ENCODE measurements around the gene CNOT9.

CNOT9 gene

DNA sequence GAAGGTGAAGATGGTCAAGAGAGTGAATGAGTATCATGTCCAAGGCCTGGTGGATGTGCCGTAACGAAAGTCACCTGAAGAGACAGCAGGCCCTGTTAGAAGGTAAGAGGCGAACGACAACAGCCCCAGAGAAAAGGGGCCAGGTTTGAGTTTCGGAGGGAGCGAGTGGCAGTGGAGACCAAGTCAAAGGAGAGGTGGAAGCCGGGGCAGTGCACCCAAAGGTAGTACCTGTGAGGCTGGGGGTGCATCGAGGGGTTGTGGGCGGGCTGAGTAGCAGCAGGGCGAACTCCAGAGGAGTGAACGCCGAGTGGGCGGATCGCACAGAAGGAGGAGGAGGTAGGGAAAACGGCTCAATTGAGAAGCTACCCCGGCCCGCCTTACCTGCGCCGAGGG lies 846 bp upstream of the CNOT9 start:
- peak overlapping the region; percentile 37 for H3K27ac ChIP-seq (ENCODE audit: low read length, poor library complexity, severe bottlenecking)
- peak overlapping the region; percentile 78 for H3K4me2 ChIP-seq (ENCODE audit: low read length, poor library complexity, severe bottlenecking)
- peak overlapping the region; percentile 61 to 76 for H3K18ac ChIP-seq (ENCODE audit: low read depth in 1 of 2, low read length in 2 of 2)
- peaks cover 16% of the 10 kb centered on the region for H3K79me1 ChIP-seq (replicated peaks; ENCODE audit: low read length, poor library complexity, severe bottlenecking)
- no peak overlapping the region for H2BK120ac ChIP-seq (ENCODE audit: low read depth, low read length)
- DNase-seq, result no peak
- no peaks in the 10 kb centered on the region for H3K9me3 ChIP-seq (ENCODE audit: control insufficient read depth, low read length)
- H3K9ac ChIP-seq (ENCODE audit: low read length), result peak overlapping the region; percentile 100
- H3K4me1 ChIP-seq (ENCODE audit: control insufficient read depth, insufficient read depth, low read depth, low read length), result peaks cover 1% of the 10 kb centered on the region
- peak overlapping the region in 1 of 2 experiments; percentile 87 for H3K4ac ChIP-seq (ENCODE audit: low read depth in 1 of 2, low read length in 2 of 2)
- no peak overlapping the region for H4K91ac ChIP-seq (ENCODE audit: low read length)
- H3K27me3 ChIP-seq (ENCODE audit: control insufficient read depth in 1 of 2, insufficient read depth in 1 of 2, low read length in 2 of 2), result no peaks in the 10 kb centered on the region
- H2AFZ ChIP-seq (ENCODE audit: low read depth, low read length), result peak overlapping the region; percentile 85
- H2BK5ac ChIP-seq (ENCODE audit: low read depth, low read length, poor library complexity, severe bottlenecking), result no peak overlapping the region
- H3K36me3 ChIP-seq (ENCODE audit: control insufficient read depth in 1 of 2, insufficient read depth in 2 of 2, low read depth in 1 of 2, low read length in 2 of 2), result peaks cover 0 to 20% of the 10 kb centered on the region in 2 experiments
- H3K23ac ChIP-seq (ENCODE audit: low read length in 2 of 2), result peak overlapping the region in 1 of 2 experiments; percentile 57
- H3K4me3 ChIP-seq (ENCODE audit: insufficient read depth in 1 of 2, low read depth in 1 of 2, low read length in 2 of 2), result peak overlapping the region; percentile 80 to 99
- H4K8ac ChIP-seq (ENCODE audit: low read length), result peak overlapping the region; percentile 91
- WGBS, result under 1% methylated on average over 19 of the region's 19 CpGs
- peak overlapping the region; percentile 49 for H2BK15ac ChIP-seq (ENCODE audit: low read depth, poor library complexity, severe bottlenecking)
- H2AK5ac ChIP-seq (ENCODE audit: low read length, severe bottlenecking), result no peak overlapping the region
- H2BK12ac ChIP-seq (ENCODE audit: low read length in 2 of 2), result no peak overlapping the region
- H3K14ac ChIP-seq (ENCODE audit: low read length in 2 of 2), result peak overlapping the region in 1 of 2 experiments; percentile 26

GRCh38 chr2:218569038-218569431 lies 396 bp downstream of the CNOT9 start:
- Histone ChIP-seq H2BK5ac (ENCODE audit: low read depth, low read length, poor library complexity, severe bottlenecking) (no peak overlapping the region), H3K27me3 (ENCODE audit: control insufficient read depth in 1 of 2, insufficient read depth in 1 of 2, low read length in 2 of 2) (no peaks in the 10 kb centered on the region), H3K4me1 (ENCODE audit: control insufficient read depth, insufficient read depth, low read depth, low read length) (peaks cover 1% of the 10 kb centered on the region), H2AFZ (ENCODE audit: low read depth, low read length) (peak overlapping the region; percentile 68), H4K8ac (ENCODE audit: low read length) (peak overlapping the region; percentile 88), H3K9ac (ENCODE audit: low read length) (peak overlapping the region; percentile 100), H3K9me3 (ENCODE audit: control insufficient read depth, low read length) (no peaks in the 10 kb centered on the region), H3K79me1 (replicated peaks; ENCODE audit: low read length, poor library complexity, severe bottlenecking) (peaks cover 10% of the 10 kb centered on the region), H3K18ac (ENCODE audit: low read depth in 1 of 2, low read length in 2 of 2) (peak overlapping the region; percentile 71 to 86), H3K36me3 (ENCODE audit: control insufficient read depth in 1 of 2, insufficient read depth in 2 of 2, low read depth in 1 of 2, low read length in 2 of 2) (peaks cover 5 to 23% of the 10 kb centered on the region in 2 experiments), H3K4me2 (ENCODE audit: low read length, poor library complexity, severe bottlenecking) (peak overlapping the region; percentile 60), H2BK12ac (ENCODE audit: low read length in 2 of 2) (no peak overlapping the region), H2BK15ac (ENCODE audit: low read depth, poor library complexity, severe bottlenecking) (peak overlapping the region; percentile 77), H2BK120ac (ENCODE audit: low read depth, low read length) (peak overlapping the region; percentile 8), H2AK5ac (ENCODE audit: low read length, severe bottlenecking) (no peak overlapping the region), H3K23ac (ENCODE audit: low read length in 2 of 2) (peak overlapping the region in 1 of 2 experiments; percentile 48), H3K27ac (ENCODE audit: low read length, poor library complexity, severe bottlenecking) (peak overlapping the region; percentile 81), H3K4me3 (ENCODE audit: insufficient read depth in 1 of 2, low read depth in 1 of 2, low read length in 2 of 2) (peak overlapping the region; percentile 74 to 99), H4K91ac (ENCODE audit: low read length) (peak overlapping the region; percentile 1), H3K4ac (ENCODE audit: low read depth in 1 of 2, low read length in 2 of 2) (peak overlapping the region in 1 of 2 experiments; percentile 97), H3K14ac (ENCODE audit: low read length in 2 of 2) (peak overlapping the region in 1 of 2 experiments; percentile 4)
- 1% methylated on average over 31 of the region's 31 CpGs for WGBS
- peak; percentile 96 for DNase-seq

- H3K79me1 ChIP-seq (replicated peaks; ENCODE audit: low read length, poor library complexity, severe bottlenecking), result peaks cover 5% of the 10 kb centered on the region
- H2BK15ac ChIP-seq (ENCODE audit: low read depth, poor library complexity, severe bottlenecking), result no peak overlapping the region
- no peak overlapping the region for H3K18ac ChIP-seq (ENCODE audit: low read depth in 1 of 2, low read length in 2 of 2)
- H3K27ac ChIP-seq (ENCODE audit: low read length, poor library complexity, severe bottlenecking), result peak overlapping the region; percentile 81
- H3K9me3 ChIP-seq (ENCODE audit: control insufficient read depth, low read length), result no peaks in the 10 kb centered on the region
- no peak overlapping the region for H2BK12ac ChIP-seq (ENCODE audit: low read length in 2 of 2)
- H2BK5ac ChIP-seq (ENCODE audit: low read depth, low read length, poor library complexity, severe bottlenecking), result no peak overlapping the region
- no peak overlapping the region for H4K8ac ChIP-seq (ENCODE audit: low read length)
- DNase-seq, result peak; percentile 90
- H2AFZ ChIP-seq (ENCODE audit: low read depth, low read length), result no peak overlapping the region
- no peak overlapping the region for H2AK5ac ChIP-seq (ENCODE audit: low read length, severe bottlenecking)
- peak overlapping the region; percentile 60 for H3K4me2 ChIP-seq (ENCODE audit: low read length, poor library complexity, severe bottlenecking)
- H2BK120ac ChIP-seq (ENCODE audit: low read depth, low read length), result no peak overlapping the region
- peak overlapping the region in 1 of 2 experiments; percentile 64 for H3K4ac ChIP-seq (ENCODE audit: low read depth in 1 of 2, low read length in 2 of 2)
- H3K27me3 ChIP-seq (ENCODE audit: control insufficient read depth in 1 of 2, insufficient read depth in 1 of 2, low read length in 2 of 2), result no peaks in the 10 kb centered on the region
- no peak overlapping the region for H3K14ac ChIP-seq (ENCODE audit: low read length in 2 of 2)
- peaks cover 5 to 31% of the 10 kb centered on the region in 2 experiments for H3K36me3 ChIP-seq (ENCODE audit: control insufficient read depth in 1 of 2, insufficient read depth in 2 of 2, low read depth in 1 of 2, low read length in 2 of 2)
- H3K9ac ChIP-seq (ENCODE audit: low read length), result peak overlapping the region; percentile 100
- no peak overlapping the region for H3K23ac ChIP-seq (ENCODE audit: low read length in 2 of 2)
- 4% methylated on average over 8 of the region's 10 CpGs for WGBS
- peaks cover 1% of the 10 kb centered on the region for H3K4me1 ChIP-seq (ENCODE audit: control insufficient read depth, insufficient read depth, low read depth, low read length)
- no peak overlapping the region for H4K91ac ChIP-seq (ENCODE audit: low read length)
- peak overlapping the region in 1 of 2 experiments; percentile 99 for H3K4me3 ChIP-seq (ENCODE audit: insufficient read depth in 1 of 2, low read depth in 1 of 2, low read length in 2 of 2)
Measured at GRCh38 chr2:218569661-218570500, 1.2 kb downstream of the CNOT9 start.

DNA sequence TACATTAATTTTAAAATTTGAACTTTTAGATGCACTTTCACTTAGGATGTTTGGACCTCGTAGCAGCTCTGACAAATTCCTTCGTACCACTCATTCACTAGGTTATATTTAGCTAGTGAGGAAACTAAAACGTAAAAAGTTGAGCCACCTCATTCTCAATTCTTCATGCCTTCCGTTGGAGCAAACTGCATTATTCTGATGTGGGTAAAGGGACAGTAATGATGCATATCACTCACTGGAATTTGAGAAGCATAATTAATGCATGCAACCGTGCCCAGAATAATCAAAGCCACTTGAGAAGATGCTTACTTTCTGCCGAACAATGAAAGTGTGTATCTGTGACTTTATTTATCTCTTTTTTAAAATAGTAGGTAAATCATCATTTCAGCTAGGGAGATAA lies 2.2 kb downstream of the CNOT9 start:
- no peak overlapping the region for H3K4me2 ChIP-seq (ENCODE audit: low read length, poor library complexity, severe bottlenecking)
- H3K36me3 ChIP-seq (ENCODE audit: control insufficient read depth in 1 of 2, insufficient read depth in 2 of 2, low read depth in 1 of 2, low read length in 2 of 2), result peaks cover 5 to 36% of the 10 kb centered on the region in 2 experiments
- no peak overlapping the region for H3K18ac ChIP-seq (ENCODE audit: low read depth in 1 of 2, low read length in 2 of 2)
- peak; percentile 59 for DNase-seq
- H3K4ac ChIP-seq (ENCODE audit: low read depth in 1 of 2, low read length in 2 of 2), result no peak overlapping the region
- peak overlapping the region; percentile 100 for H3K9ac ChIP-seq (ENCODE audit: low read length)
- no peak overlapping the region for H2AFZ ChIP-seq (ENCODE audit: low read depth, low read length)
- H4K8ac ChIP-seq (ENCODE audit: low read length), result no peak overlapping the region
- H2BK120ac ChIP-seq (ENCODE audit: low read depth, low read length), result no peak overlapping the region
- H3K4me3 ChIP-seq (ENCODE audit: insufficient read depth in 1 of 2, low read depth in 1 of 2, low read length in 2 of 2), result peak overlapping the region in 1 of 2 experiments; percentile 99
- peaks cover 2% of the 10 kb centered on the region for H3K79me1 ChIP-seq (replicated peaks; ENCODE audit: low read length, poor library complexity, severe bottlenecking)
- H4K91ac ChIP-seq (ENCODE audit: low read length), result no peak overlapping the region
- peaks cover 1% of the 10 kb centered on the region for H3K4me1 ChIP-seq (ENCODE audit: control insufficient read depth, insufficient read depth, low read depth, low read length)
- no peak overlapping the region for H2BK5ac ChIP-seq (ENCODE audit: low read depth, low read length, poor library complexity, severe bottlenecking)
- H2BK15ac ChIP-seq (ENCODE audit: low read depth, poor library complexity, severe bottlenecking), result no peak overlapping the region
- no peak overlapping the region for H3K14ac ChIP-seq (ENCODE audit: low read length in 2 of 2)
- no peaks in the 10 kb centered on the region for H3K9me3 ChIP-seq (ENCODE audit: control insufficient read depth, low read length)
- no peak overlapping the region for H3K23ac ChIP-seq (ENCODE audit: low read length in 2 of 2)
- no peak overlapping the region for H2AK5ac ChIP-seq (ENCODE audit: low read length, severe bottlenecking)
- H3K27me3 ChIP-seq (ENCODE audit: control insufficient read depth in 1 of 2, insufficient read depth in 1 of 2, low read length in 2 of 2), result no peaks in the 10 kb centered on the region
- H2BK12ac ChIP-seq (ENCODE audit: low read length in 2 of 2), result no peak overlapping the region
- H3K27ac ChIP-seq (ENCODE audit: low read length, poor library complexity, severe bottlenecking), result no peak overlapping the region
- 71% methylated on average over 1 of the region's 6 CpGs for WGBS
